DMS 273 treated with DMSO at 0.1 percent for 48 hours (cell line): ENCODE data around the gene PDE5A.

Experiments
- DNase-seq: peaks from one replicate; lab custom pipeline; 2025; lab: John Stamatoyannopoulos, UW

PDE5A gene

GRCh38 chr4:119521268-119521667 is 107.3 kb downstream of the PDE5A start:
- DNase-seq = no peak

GRCh38 chr4:119518915-119519410 is 109.6 kb downstream of the PDE5A start:
- no peak for DNase-seq

GRCh38 chr4:119518230-119518892 is 110.2 kb downstream of the PDE5A start:
- DNase-seq = no peak

- DNase-seq = no peak
These were observed 111.0 kb downstream of the PDE5A start for GRCh38 chr4:119517361-119518229.

- no peak for DNase-seq
These were observed 116.2 kb downstream of the PDE5A start for GRCh38 chr4:119512398-119512797.

GRCh38 chr4:119510395-119511149 is 118.0 kb downstream of the PDE5A start:
- no peak for DNase-seq

- no peak for DNase-seq
These were observed 120.3 kb downstream of the PDE5A start for GRCh38 chr4:119508281-119508680.

GRCh38 chr4:119506806-119507205 is 121.8 kb downstream of the PDE5A start:
- DNase-seq = no peak

GRCh38 chr4:119504616-119505015 is 124.0 kb downstream of the PDE5A start:
- no peak for DNase-seq

GRCh38 chr4:119501740-119502139 is 126.9 kb downstream of the PDE5A start:
- DNase-seq = no peak

- DNase-seq = no peak
These were observed 130.1 kb downstream of the PDE5A start for GRCh38 chr4:119498527-119498926.

- no peak for DNase-seq
These were observed 134.7 kb downstream of the PDE5A start for GRCh38 chr4:119493886-119494285.

- DNase-seq = no peak
These were observed 135.2 kb downstream of the PDE5A start for GRCh38 chr4:119493419-119493818.

- no peak for DNase-seq
These were observed 138.3 kb downstream of the PDE5A start for GRCh38 chr4:119490335-119490734.

GRCh38 chr4:119489305-119489704 is 139.3 kb downstream of the PDE5A start:
- no peak for DNase-seq

GRCh38 chr4:119480331-119480730 is 148.3 kb downstream of the PDE5A start:
- DNase-seq = no peak

GRCh38 chr4:119479835-119480234 is 148.8 kb downstream of the PDE5A start:
- DNase-seq = no peak

GRCh38 chr4:119479180-119479808 is 149.3 kb downstream of the PDE5A start:
- DNase-seq = no peak

GRCh38 chr4:119478446-119479179 is 150.0 kb downstream of the PDE5A start:
- DNase-seq = no peak

- DNase-seq = no peak
These were observed 151.1 kb downstream of the PDE5A start for GRCh38 chr4:119477412-119478053.

GRCh38 chr4:119471259-119471658 is 157.3 kb downstream of the PDE5A start:
- no peak for DNase-seq
